CD4-positive, alpha-beta T cell (primary cell): ENCODE results near the gene PWWP2A. TPM values are rescaled to one million over a fixed set of nuclear protein-coding genes. Genes with fewer than 3 reads are reported as not detected.

Experiments
- ATAC-seq: fragments of 200-7000 bp; cut with Tn5 transposase; one replicate; pipeline ENCODE4 v1.10.0; 2022; ENCODE audit warnings: mild to moderate bottlenecking; ENCODE audit not compliant: poor library complexity
- CTCF ChIA-PET: fragments of 350-600 bp; sonication (Branson Sonifier 250); formaldehyde crosslinking; loops from one replicate; lab custom pipeline; 2021; ENCODE audit warnings: antibody characterized with exemption, inconsistent platforms; lab: Charles Lee
- POLR2A ChIA-PET: fragments of 350-600 bp; sonication (Branson Sonifier 250); formaldehyde crosslinking; loops from one replicate; lab custom pipeline; 2021; ENCODE audit warnings: antibody characterized with exemption, inconsistent platforms; lab: Charles Lee
- DNase-seq, 14 experiments: peaks; one replicate each; pipeline ENCODE4 v3.0.0-alpha.2; 2013 to 2020; ENCODE audit warnings: mixed read lengths in 2 of 14
- H3K27ac ChIP-seq, 2 donors: one replicate each; pipeline versions ENCODE4 v1.5.1 to v1.7.0; 2013; ENCODE audit warnings: low read length in 2 of 2, low read depth in 1 of 2, mild to moderate bottlenecking in 1 of 2
- H3K27me3 ChIP-seq, 2 experiments: 1 replicate in 1 of 2; 2 replicates in 1 of 2; pipeline versions ENCODE4 v1.6.1 to v1.7.0; 2013; ENCODE audit warnings: low read length in 2 of 2, control low read depth in 1 of 2, mild to moderate bottlenecking in 1 of 2, moderate library complexity in 1 of 2; ENCODE audit not compliant: insufficient read depth in 2 of 2, control insufficient read depth in 1 of 2
- H3K36me3 ChIP-seq: one replicate; pipeline ENCODE4 v1.6.1; 2013; ENCODE audit warnings: low read length, control low read depth; ENCODE audit not compliant: insufficient read depth
- H3K4me1 ChIP-seq: one replicate; pipeline ENCODE4 v1.6.1; 2013; ENCODE audit warnings: low read length, control low read depth; ENCODE audit not compliant: insufficient read depth
- H3K4me3 ChIP-seq: one replicate; pipeline ENCODE4 v1.5.1; 2013; ENCODE audit warnings: mild to moderate bottlenecking, low read length, moderate library complexity
- H3K9me3 ChIP-seq, 2 experiments: 1 replicate in 1 of 2; 2 replicates in 1 of 2; pipeline versions ENCODE4 v1.6.1 to v1.7.0; 2013; ENCODE audit warnings: low read length in 2 of 2, mild to moderate bottlenecking in 2 of 2, control low read depth in 1 of 2, moderate library complexity in 1 of 2; ENCODE audit not compliant: control insufficient read depth in 1 of 2, insufficient read depth in 1 of 2
- H3K27ac Mint-ChIP-seq: one replicate; pipeline ENCODE4 v1.8.0; 2020; ENCODE audit warnings: mixed read lengths
- H3K27me3 Mint-ChIP-seq: one replicate; pipeline ENCODE4 v1.8.0; 2021; ENCODE audit warnings: mixed read lengths
- H3K36me3 Mint-ChIP-seq: one replicate; pipeline ENCODE4 v1.8.0; 2021; ENCODE audit warnings: low read depth, mixed read lengths
- H3K4me1 Mint-ChIP-seq: one replicate; pipeline ENCODE4 v1.8.0; 2021; ENCODE audit warnings: low read depth, mixed read lengths
- H3K4me3 Mint-ChIP-seq: one replicate; pipeline ENCODE4 v1.8.0; 2020; ENCODE audit warnings: mild to moderate bottlenecking, mixed read lengths
- H3K9me3 Mint-ChIP-seq: one replicate; pipeline ENCODE4 v1.8.0; 2020; ENCODE audit warnings: mixed read lengths
- intact Hi-C, 2 experiments: fragments of 100-400 bp; cut with DNase I in 1 of 2; cut with micrococcal nuclease in 1 of 2; formaldehyde crosslinking; loops; one replicate each; pipeline versions ENCODE4 v1.15.1 to v1.9.0; 2023 to 2025; cut with DNase I, micrococcal nuclease
- total RNA-seq, 174 experiments: library from RNA in 2 of 174; stranded (reverse) in 2 of 174; gene quantifications; one replicate each; pipeline ENCODE4 v1.2.3 and lab custom pipeline; 2021 to 2026
- TF ChIP-seq, protein P1 (sequence below): fragments of 200-600 bp; IDR thresholded peaks from one replicate; pipeline ENCODE4 v1.8.0; 2022; ENCODE audit warnings: antibody characterized with exemption, mild to moderate bottlenecking

PWWP2A gene
- total RNA-seq, 2 experiments from 2014 or later = 18.2 to 23.2 TPM

- H3K36me3 ChIP-seq = peaks cover 8% of the 10 kb centered on the region
- no peaks in the 10 kb centered on the region for H3K4me1 ChIP-seq
- DNase-seq = no peak
- ChIA-PET CTCF (no interaction called here), POLR2A (interaction anchor here (0.6 kb wide), 1 partner anchor 10 kb away, joined by 3 read pairs; no protein-coding TSS in a partner anchor)
- no peak overlapping the region for H3K4me3 ChIP-seq
- Mint-ChIP-seq H3K9me3 (no peaks in the 10 kb centered on the region), H3K36me3 (peaks cover 36% of the 10 kb centered on the region), H3K4me3 (no peak overlapping the region), H3K27ac (no peak overlapping the region), H3K4me1 (no peaks in the 10 kb centered on the region), H3K27me3 (no peaks in the 10 kb centered on the region)
- no peak overlapping the region for H3K27ac ChIP-seq
- no peak for ATAC-seq
- intact Hi-C loops = no loop called here
- no peaks in the 10 kb centered on the region for H3K9me3 ChIP-seq
- no peaks in the 10 kb centered on the region for H3K27me3 ChIP-seq
- TF ChIP-seq, protein P1, sequence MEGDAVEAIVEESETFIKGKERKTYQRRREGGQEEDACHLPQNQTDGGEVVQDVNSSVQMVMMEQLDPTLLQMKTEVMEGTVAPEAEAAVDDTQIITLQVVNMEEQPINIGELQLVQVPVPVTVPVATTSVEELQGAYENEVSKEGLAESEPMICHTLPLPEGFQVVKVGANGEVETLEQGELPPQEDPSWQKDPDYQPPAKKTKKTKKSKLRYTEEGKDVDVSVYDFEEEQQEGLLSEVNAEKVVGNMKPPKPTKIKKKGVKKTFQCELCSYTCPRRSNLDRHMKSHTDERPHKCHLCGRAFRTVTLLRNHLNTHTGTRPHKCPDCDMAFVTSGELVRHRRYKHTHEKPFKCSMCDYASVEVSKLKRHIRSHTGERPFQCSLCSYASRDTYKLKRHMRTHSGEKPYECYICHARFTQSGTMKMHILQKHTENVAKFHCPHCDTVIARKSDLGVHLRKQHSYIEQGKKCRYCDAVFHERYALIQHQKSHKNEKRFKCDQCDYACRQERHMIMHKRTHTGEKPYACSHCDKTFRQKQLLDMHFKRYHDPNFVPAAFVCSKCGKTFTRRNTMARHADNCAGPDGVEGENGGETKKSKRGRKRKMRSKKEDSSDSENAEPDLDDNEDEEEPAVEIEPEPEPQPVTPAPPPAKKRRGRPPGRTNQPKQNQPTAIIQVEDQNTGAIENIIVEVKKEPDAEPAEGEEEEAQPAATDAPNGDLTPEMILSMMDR = no peak
Observed at GRCh38 chr5:160082614-160083500, 36.4 kb downstream of the PWWP2A start.

DNA sequence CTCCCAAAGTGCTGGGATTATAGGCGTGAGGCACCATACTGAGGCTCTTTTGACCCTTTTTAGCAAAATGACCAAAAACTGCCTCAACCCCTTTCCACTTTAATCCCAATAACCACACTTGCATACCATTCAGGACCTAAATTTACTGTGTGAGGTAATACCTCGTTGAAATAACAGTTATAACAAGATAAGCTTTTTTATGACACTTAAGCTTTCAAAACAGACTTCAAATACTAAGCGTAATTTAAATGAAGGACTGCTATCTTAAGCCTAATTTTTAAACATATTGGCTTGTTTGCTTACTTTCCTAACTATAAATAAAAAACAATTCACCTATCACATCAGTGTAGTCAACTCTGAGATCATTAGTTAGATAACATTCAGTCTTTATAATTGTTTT lies 37.8 kb downstream of the PWWP2A start:
- TF ChIP-seq, protein P1 = no peak
- ATAC-seq (no peak), DNase-seq (no peak)
- no peaks in the 10 kb centered on the region for H3K27me3 Mint-ChIP-seq
- H3K27me3 ChIP-seq = no peaks in the 10 kb centered on the region
- H3K4me1 ChIP-seq = no peaks in the 10 kb centered on the region
- intact Hi-C loops = no loop called here
- H3K4me3 Mint-ChIP-seq = no peak overlapping the region
- ChIA-PET POLR2A (no interaction called here), CTCF (no interaction called here)
- no peaks in the 10 kb centered on the region for H3K9me3 Mint-ChIP-seq
- no peak overlapping the region for H3K27ac ChIP-seq
- no peaks in the 10 kb centered on the region for H3K4me1 Mint-ChIP-seq
- H3K36me3 Mint-ChIP-seq = peaks cover 45% of the 10 kb centered on the region
- H3K36me3 ChIP-seq = peaks cover 15% of the 10 kb centered on the region
- H3K4me3 ChIP-seq = no peak overlapping the region
- H3K9me3 ChIP-seq = no peaks in the 10 kb centered on the region
- H3K27ac Mint-ChIP-seq = no peak overlapping the region

- Histone ChIP-seq H3K4me3 (no peak overlapping the region), H3K36me3 (peaks cover 15% of the 10 kb centered on the region), H3K27ac (no peak overlapping the region), H3K27me3 (no peaks in the 10 kb centered on the region), H3K9me3 (no peaks in the 10 kb centered on the region), H3K4me1 (no peaks in the 10 kb centered on the region)
- TF ChIP-seq, protein P1 = no peak
- ATAC-seq (no peak), DNase-seq (no peak)
- Mint-ChIP-seq H3K36me3 (peaks cover 50% of the 10 kb centered on the region), H3K4me1 (no peaks in the 10 kb centered on the region), H3K4me3 (no peak overlapping the region), H3K27ac (no peak overlapping the region), H3K9me3 (no peaks in the 10 kb centered on the region), H3K27me3 (no peaks in the 10 kb centered on the region)
- ChIA-PET POLR2A (no interaction called here), CTCF (no interaction called here)
- intact Hi-C loops = no loop called here
Observed at GRCh38 chr5:160079753-160080152, 39.5 kb downstream of the PWWP2A start.
